Tibial nerve (tissue), 4 donors: ENCODE measurements around the gene ANKRD17.

Source experiments
- CTCF ChIP-seq, 5 experiments: fragments of 200-600 bp in 3 of 5; fragments of 450-650 bp in 2 of 5; sonication (generic) in 3 of 5; IDR thresholded peaks; one replicate each; pipeline ENCODE4 v1.5.1; 2016 to 2019; ENCODE audit warnings: antibody characterized with exemption in 5 of 5, mild to moderate bottlenecking in 3 of 5, moderate library complexity in 2 of 5
- EP300 ChIP-seq, 2 donors: sonication (generic); formaldehyde crosslinking; IDR thresholded peaks; one replicate each; pipeline ENCODE4 v1.6.1; 2017; ENCODE audit warnings: antibody characterized with exemption in 2 of 2, mild to moderate bottlenecking in 1 of 2
- POLR2A ChIP-seq, 2 donors: fragments of 450-650 bp; IDR thresholded peaks; one replicate each; pipeline ENCODE4 v1.6.1; 2017; ENCODE audit warnings: antibody characterized with exemption in 2 of 2, mild to moderate bottlenecking in 2 of 2, moderate library complexity in 2 of 2

GRCh38 chr4:73045879-73046278 is 212.7 kb downstream of the ANKRD17 start:
- TF ChIP-seq CTCF (IDR thresholded peaks at IDR 0.05), result no peak
- TF ChIP-seq POLR2A (IDR thresholded peaks at IDR 0.05), result no peak
- no peak for TF ChIP-seq EP300 (IDR thresholded peaks at IDR 0.05)
